HepG2 (cell line): ENCODE measurements around the gene FXYD5. TPM values are rescaled to one million over a fixed set of nuclear protein-coding genes. Genes with fewer than 3 reads are reported as not detected.

ENCODE experiments used
- ATAC-seq: fragments of 200-7000 bp; cut with Tn5 transposase; 3 replicates; pipeline ENCODE4 v1.9.1; 2020; ENCODE audit warnings: mild to moderate bottlenecking, moderate library complexity
- BruUV-seq: library from RNA; stranded (reverse); fragments of 400-500 nt; replicated peaks from 2 replicates; lab custom pipeline; 2021; lab: Mats Ljungman, UMichigan
- CTCF ChIA-PET: fragments of 300-600 bp; formaldehyde crosslinking; extraction: SDS; loops from one replicate; lab custom pipeline; 2021; ENCODE audit warnings: low total read pairs, inconsistent platforms, low intra/inter-chr PET ratio; lab: Yijun Ruan, JAX
- POLR2A ChIA-PET: fragments of 350-600 bp; sonication (Branson Sonifier 250); formaldehyde crosslinking; loops from one replicate; lab custom pipeline; 2020; ENCODE audit warnings: antibody characterized with exemption, inconsistent platforms; lab: Yijun Ruan, JAX
- DNase-seq: peaks from one replicate; pipeline ENCODE4 v3.0.0-alpha.2; 2015; ENCODE audit warnings: low spot score
- FAIRE-seq: peaks from 3 replicates; lab custom pipeline; 2011; peaks lifted over from hg19 to GRCh38; lab: Jason Lieb, UNC
- H2AFZ ChIP-seq: one replicate; pipeline ENCODE4 v1.6.1; 2011; ENCODE audit warnings: low read length, inconsistent platforms
- H3K27ac ChIP-seq: fragments of 300-600 bp; 3 replicates; pipeline ENCODE4 v1.8.0; 2011; ENCODE audit warnings: mixed run types, mild to moderate bottlenecking, mixed read lengths, low read length, inconsistent platforms; ENCODE audit not compliant: insufficient read depth; ENCODE audit errors: extremely low read length
- H3K27me3 ChIP-seq, 2 experiments: fragments of 200-600 bp in 1 of 2; 2 replicates in 1 of 2; 3 replicates in 1 of 2; pipeline versions ENCODE4 v1.6.0 to v1.8.0; 2011; ENCODE audit warnings: low read length in 2 of 2, mild to moderate bottlenecking in 2 of 2, moderate library complexity in 2 of 2, inconsistent platforms in 1 of 2; ENCODE audit not compliant: insufficient read depth in 2 of 2, control insufficient read depth in 1 of 2
- H3K36me3 ChIP-seq, 2 experiments: fragments of 200-600 bp in 1 of 2; replicated peaks in 1 of 2; 2 replicates in 1 of 2; 3 replicates in 1 of 2; pipeline versions ENCODE4 v1.5.1 to v1.8.0; 2011; ENCODE audit warnings: low read length in 2 of 2, inconsistent platforms in 1 of 2; ENCODE audit not compliant: insufficient read depth in 2 of 2, control insufficient read depth in 1 of 2
- H3K4me1 ChIP-seq: 2 replicates; pipeline ENCODE4 v1.5.1; 2012; ENCODE audit warnings: low read length, inconsistent platforms; ENCODE audit not compliant: insufficient read depth
- H3K4me2 ChIP-seq: 2 replicates; pipeline ENCODE4 v1.6.0; 2011; ENCODE audit warnings: low read depth, low read length, inconsistent platforms
- H3K4me3 ChIP-seq, 3 experiments: fragments of 200-600 bp in 1 of 3; sonication (generic), shearing (Covaris generic) in 1 of 3; replicated peaks in 1 of 3; 2 replicates each; pipeline ENCODE4 v1.5.1; 2011 to 2016; ENCODE audit warnings: low read length in 3 of 3, inconsistent platforms in 2 of 3, low read depth in 2 of 3, mild to moderate bottlenecking in 2 of 3, control low read depth in 1 of 3, mixed read lengths in 1 of 3; ENCODE audit not compliant: insufficient read depth in 1 of 3
- H3K79me2 ChIP-seq: one replicate; pipeline ENCODE4 v1.6.1; 2011; ENCODE audit warnings: low read length, inconsistent platforms; ENCODE audit not compliant: insufficient read depth
- H3K9ac ChIP-seq: 2 replicates; pipeline ENCODE4 v1.6.0; 2011; ENCODE audit warnings: mild to moderate bottlenecking, low read depth, low read length, inconsistent platforms; ENCODE audit not compliant: insufficient read depth
- H3K9me3 ChIP-seq: 2 replicates; pipeline ENCODE4 v1.5.1; 2012; ENCODE audit warnings: mild to moderate bottlenecking, low read length
- H4K20me1 ChIP-seq: 2 replicates; pipeline ENCODE4 v1.6.0; 2011; ENCODE audit warnings: inconsistent platforms, mild to moderate bottlenecking, low read length, moderate library complexity; ENCODE audit not compliant: insufficient read depth
- AKAP8 ChIP-seq: sonication (generic); formaldehyde crosslinking; IDR thresholded peaks from 2 replicates; pipeline ENCODE4 v1.5.1; 2020; ENCODE audit warnings: mild to moderate bottlenecking, missing genetic modification reagents
- BHLHE40 ChIP-seq: IDR thresholded peaks from 2 replicates; pipeline ENCODE4 v1.6.1; 2011; ENCODE audit warnings: low read length, improper control_type of control experiment
- REXO4 ChIP-seq: sonication (generic); formaldehyde crosslinking; IDR thresholded peaks from 2 replicates; pipeline ENCODE4 v1.8.0; 2022; ENCODE audit warnings: missing genetic modification reagents, mild to moderate bottlenecking, borderline replicate concordance
- TP53 ChIP-seq: sonication (generic); formaldehyde crosslinking; conservative IDR thresholded peaks from 2 replicates; pipeline ENCODE4 v1.4.0; 2020; ENCODE audit warnings: missing genetic modification reagents
- XBP1 ChIP-seq: sonication (generic); formaldehyde crosslinking; IDR thresholded peaks from 2 replicates; pipeline ENCODE4 v1.5.0; 2020; ENCODE audit warnings: missing genetic modification reagents
- YEATS2 ChIP-seq: sonication (generic); formaldehyde crosslinking; IDR thresholded peaks from 2 replicates; pipeline ENCODE4 v1.4.0; 2020; ENCODE audit warnings: missing genetic modification reagents, borderline replicate concordance
- ZBTB1 ChIP-seq: sonication (generic); formaldehyde crosslinking; IDR thresholded peaks from 2 replicates; pipeline ENCODE4 v1.4.0; 2020; ENCODE audit warnings: missing genetic modification reagents, borderline replicate concordance
- ZIK1 ChIP-seq: sonication (generic); formaldehyde crosslinking; IDR thresholded peaks from 2 replicates; pipeline ENCODE4 v1.5.0; 2020; ENCODE audit warnings: mild to moderate bottlenecking, low read depth, missing genetic modification reagents, borderline replicate concordance
- ZMYM2 ChIP-seq: sonication (generic); formaldehyde crosslinking; IDR thresholded peaks from 2 replicates; pipeline ENCODE4 v1.8.0; 2022; ENCODE audit warnings: mild to moderate bottlenecking, missing genetic modification reagents
- ZNF546 ChIP-seq: sonication (generic); formaldehyde crosslinking; conservative IDR thresholded peaks from 2 replicates; pipeline ENCODE4 v1.8.1; 2023; ENCODE audit warnings: mild to moderate bottlenecking, missing genetic modification reagents
- WGBS: methylation state at CpG from one replicate; pipeline ENCODE4 v1.1.6; 2017; ENCODE audit warnings: low lambda C conversion rate; 5-methylcytosine and 5-hydroxymethylcytosine counted together
- in situ Hi-C: cut with HindIII; loops from 2 replicates; pipeline ENCODE4 v1.10.0; 2017; ENCODE audit warnings: low pct_unique_long_range_greater_than_20kb; ENCODE audit not compliant: extremely low pct_ligation_motif_present
- intact Hi-C: fragments of 100-400 bp; cut with micrococcal nuclease; formaldehyde crosslinking; loops from one replicate; pipeline ENCODE4 v1.10.0; 2022; ENCODE audit not compliant: unreplicated experiment
- polyA plus RNA-seq, 8 experiments: library from polyadenylated mRNA; depleted of rRNA in 3 of 8; stranded (reverse) in 7 of 8; unstranded in 1 of 8; fragments of >200 nt; fragmentation: Illumina TruSeq in 4 of 8; extraction: Trizol in 4 of 8; gene quantifications; 2 replicates each; pipeline versions ENCODE4 v1.2.1 to v1.2.3, GENCODE V29; 2011 to 2016; ENCODE audit warnings: low read depth in 4 of 8, missing spikeins in 1 of 8, mixed read lengths in 1 of 8; ENCODE audit not compliant: insufficient read depth in 1 of 8
- total RNA-seq, 5 experiments: library from RNA; depleted of rRNA; stranded (reverse); fragments of >200 nt; fragmentation: Illumina TruSeq; extraction: Trizol; gene quantifications; 2 replicates each; pipeline ENCODE4 v1.2.3, GENCODE V29; 2016; ENCODE audit warnings: low read depth in 1 of 5
- TF ChIP-seq, protein P1 (sequence below), 2 experiments: fragments of 450-650 bp in 1 of 2; sonication (generic) in 1 of 2; formaldehyde crosslinking; IDR thresholded peaks; 2 replicates each; pipeline versions ENCODE4 v1.5.0 to v1.8.0; 2020 to 2022; ENCODE audit warnings: mild to moderate bottlenecking in 1 of 2, missing genetic modification reagents in 1 of 2

The FXYD5 gene
- total and polyA plus RNA-seq, 2 of the 13 experiments (the other 11 are each of a cell fraction or from before 2014, with no cell fraction given), result 0.65 TPM; not detected in 1

DNA sequence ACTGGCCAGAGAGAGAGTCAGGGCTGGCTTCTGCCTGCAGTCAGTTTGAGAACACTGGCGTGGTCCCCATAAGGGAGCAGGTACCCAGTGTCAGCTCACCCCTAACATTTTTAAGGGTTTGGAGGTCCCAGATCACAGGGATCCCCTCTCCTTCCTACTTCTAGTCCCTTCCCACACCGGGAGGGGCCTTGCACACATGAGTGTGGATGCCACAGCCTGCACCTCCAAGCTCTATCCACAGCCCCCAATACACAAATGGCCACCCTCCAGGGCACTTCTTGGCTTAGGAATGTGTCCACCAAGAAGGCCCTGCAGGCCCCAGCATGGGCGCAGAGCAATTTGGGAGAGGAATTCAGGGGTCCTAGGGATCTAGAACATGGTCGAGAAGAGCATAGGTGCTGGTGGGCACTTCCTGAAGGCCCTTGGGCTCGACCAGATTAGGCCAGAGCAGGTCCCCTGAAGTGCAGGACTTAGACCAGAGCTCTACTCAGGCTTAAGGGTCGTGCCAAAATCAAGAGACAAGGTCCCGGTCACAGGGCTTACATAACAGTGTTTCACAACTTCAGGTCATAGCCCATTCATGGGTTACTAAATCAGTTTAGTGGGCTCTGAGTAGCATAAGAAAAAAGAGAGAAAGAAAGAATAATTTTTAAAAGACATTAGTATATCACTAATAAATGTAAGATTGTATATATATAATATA, 16.0 kb downstream of the FXYD5 start:
- CTCF ChIA-PET, result no interaction called here
- no peak overlapping the region for H2AFZ ChIP-seq
- peaks cover 11% of the 10 kb centered on the region; the same call in 1 of the 2 replicates for H3K9me3 ChIP-seq
- in situ Hi-C loops (no loop called here), intact Hi-C loops (no loop called here)
- ATAC-seq, result no peak
- BruUV-seq, result no TSS peak
- H3K4me3 ChIP-seq, result no peak overlapping the region
- H4K20me1 ChIP-seq, result no peaks in the 10 kb centered on the region
- FAIRE-seq, result no peak
- H3K79me2 ChIP-seq, result no peaks in the 10 kb centered on the region
- POLR2A ChIA-PET, result no interaction called here
- H3K27ac ChIP-seq, result no peak overlapping the region
- TF ChIP-seq ZIK1 (CRISPR knock-in tag), result no peak
- TF ChIP-seq, protein P1, sequence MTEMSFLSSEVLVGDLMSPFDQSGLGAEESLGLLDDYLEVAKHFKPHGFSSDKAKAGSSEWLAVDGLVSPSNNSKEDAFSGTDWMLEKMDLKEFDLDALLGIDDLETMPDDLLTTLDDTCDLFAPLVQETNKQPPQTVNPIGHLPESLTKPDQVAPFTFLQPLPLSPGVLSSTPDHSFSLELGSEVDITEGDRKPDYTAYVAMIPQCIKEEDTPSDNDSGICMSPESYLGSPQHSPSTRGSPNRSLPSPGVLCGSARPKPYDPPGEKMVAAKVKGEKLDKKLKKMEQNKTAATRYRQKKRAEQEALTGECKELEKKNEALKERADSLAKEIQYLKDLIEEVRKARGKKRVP (CRISPR knock-in tag; IDR thresholded peaks at IDR 0.05), result no peak
- no peak for TF ChIP-seq YEATS2 (CRISPR knock-in tag)
- no peak for TF ChIP-seq REXO4 (CRISPR knock-in tag)
- TF ChIP-seq AKAP8 (CRISPR knock-in tag), result no peak
- no peak for TF ChIP-seq ZMYM2 (CRISPR knock-in tag)
- no peak for TF ChIP-seq TP53 (CRISPR knock-in tag)
- no peak for TF ChIP-seq ZBTB1
- TF ChIP-seq BHLHE40, result no peak
- TF ChIP-seq ZNF546 (CRISPR knock-in tag), result no peak
- TF ChIP-seq XBP1, result no peak
- H3K27me3 ChIP-seq, result no peaks in the 10 kb centered on the region; a peak in 1 of 5 replicates
- no peak overlapping the region for H3K9ac ChIP-seq
- no peaks in the 10 kb centered on the region for H3K36me3 ChIP-seq
- H3K4me1 ChIP-seq, result no peaks in the 10 kb centered on the region
- no peak overlapping the region for H3K4me2 ChIP-seq
- WGBS, result 0% methylated on average over 2 of the region's 7 CpGs
- DNase-seq, result no peak
